ENCODE data around the gene MIDN. TPM values are rescaled to one million over a fixed set of nuclear protein-coding genes. Genes with fewer than 3 reads are reported as not detected.

Gene MIDN
- total RNA-seq, 2 experiments from 2014 or later = 29.3 to 29.6 TPM

DNA sequence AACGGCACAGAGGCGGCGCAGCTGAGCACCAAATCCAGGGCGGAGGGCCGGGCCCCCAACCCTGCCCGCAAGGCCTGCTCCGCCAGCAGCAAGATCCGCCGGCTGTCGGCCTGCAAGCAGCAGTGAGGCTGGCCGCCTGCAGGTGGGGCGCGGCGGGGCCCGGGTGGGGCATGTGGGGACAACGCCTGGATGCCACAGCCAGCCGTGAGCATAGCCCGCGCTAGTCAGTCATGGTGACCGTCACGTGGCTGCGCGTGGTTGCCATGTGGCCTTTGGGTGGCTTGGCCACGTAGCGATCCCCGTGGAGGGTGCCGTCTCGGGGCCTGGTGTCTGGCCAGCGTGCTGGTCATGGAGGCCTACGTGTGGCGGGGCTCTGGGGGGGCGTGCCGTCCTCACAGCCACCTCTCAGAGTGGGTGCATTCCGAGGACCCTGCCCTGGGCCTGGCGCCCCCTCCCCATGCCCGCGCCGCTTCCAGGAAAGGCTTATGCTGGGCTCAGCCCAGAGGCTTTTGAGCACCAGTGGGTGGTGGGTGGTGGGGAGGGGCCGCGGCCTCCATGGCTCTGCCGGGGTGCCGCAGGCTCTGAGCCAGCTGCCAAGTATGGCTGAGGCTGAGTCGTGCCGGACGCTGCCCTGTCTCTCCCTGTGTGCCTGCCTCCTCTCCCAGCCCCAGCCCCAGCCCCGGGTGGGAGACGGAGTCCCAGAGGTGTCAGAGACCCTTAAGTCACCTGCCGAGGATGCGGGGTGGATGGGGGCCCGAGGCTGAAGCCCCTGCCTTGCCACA is 21.7 kb upstream of the MIDN start:
- Mint-ChIP-seq H3K9me3 (no peaks in the 10 kb centered on the region), H3K27me3 (no peaks in the 10 kb centered on the region), H3K4me1 (no peaks in the 10 kb centered on the region), H3K36me3 (peaks cover 2% of the 10 kb centered on the region), H3K27ac (no peak overlapping the region), H3K4me3 (no peak overlapping the region)
- DNase-seq = no peak

DNA sequence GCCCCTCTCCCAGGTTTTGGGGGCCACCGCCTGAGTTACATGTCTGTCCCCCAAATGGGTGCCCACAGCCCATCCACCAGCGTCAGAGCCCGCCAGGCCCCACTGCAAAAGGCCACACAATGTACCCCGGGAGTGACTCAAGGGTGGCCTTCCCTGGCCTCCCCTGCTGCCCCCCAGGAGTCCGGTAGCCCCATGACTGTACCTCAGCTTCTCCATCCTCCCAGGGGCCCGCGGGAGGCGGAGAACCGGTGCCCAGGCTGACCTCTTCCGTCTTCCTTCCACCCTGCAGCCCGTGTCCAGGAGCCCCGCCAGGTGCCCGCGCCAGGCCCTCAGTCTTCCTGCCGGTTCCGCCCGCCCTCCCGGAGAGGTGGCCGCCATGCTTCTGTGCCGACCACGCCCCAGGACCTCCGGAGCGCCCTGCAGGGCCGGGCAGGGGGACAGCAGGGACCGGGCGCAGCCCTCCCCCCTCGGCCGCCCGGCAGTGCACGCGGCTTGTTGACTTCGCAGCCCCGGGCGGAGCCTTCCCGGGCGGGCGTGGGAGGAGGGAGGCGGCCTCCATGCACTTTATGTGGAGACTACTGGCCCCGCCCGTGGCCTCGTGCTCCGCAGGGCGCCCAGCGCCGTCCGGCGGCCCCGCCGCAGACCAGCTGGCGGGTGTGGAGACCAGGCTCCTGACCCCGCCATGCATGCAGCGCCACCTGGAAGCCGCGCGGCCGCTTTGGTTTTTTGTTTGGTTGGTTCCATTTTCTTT is 20.9 kb upstream of the MIDN start:
- DNase-seq = no peak
- H3K36me3 Mint-ChIP-seq = peaks cover 2% of the 10 kb centered on the region
- H3K4me1 Mint-ChIP-seq = no peaks in the 10 kb centered on the region
- no peak overlapping the region for H3K27ac Mint-ChIP-seq
- H3K27me3 Mint-ChIP-seq = no peaks in the 10 kb centered on the region
- H3K9me3 Mint-ChIP-seq = no peaks in the 10 kb centered on the region
- H3K4me3 Mint-ChIP-seq = no peak overlapping the region

DNA sequence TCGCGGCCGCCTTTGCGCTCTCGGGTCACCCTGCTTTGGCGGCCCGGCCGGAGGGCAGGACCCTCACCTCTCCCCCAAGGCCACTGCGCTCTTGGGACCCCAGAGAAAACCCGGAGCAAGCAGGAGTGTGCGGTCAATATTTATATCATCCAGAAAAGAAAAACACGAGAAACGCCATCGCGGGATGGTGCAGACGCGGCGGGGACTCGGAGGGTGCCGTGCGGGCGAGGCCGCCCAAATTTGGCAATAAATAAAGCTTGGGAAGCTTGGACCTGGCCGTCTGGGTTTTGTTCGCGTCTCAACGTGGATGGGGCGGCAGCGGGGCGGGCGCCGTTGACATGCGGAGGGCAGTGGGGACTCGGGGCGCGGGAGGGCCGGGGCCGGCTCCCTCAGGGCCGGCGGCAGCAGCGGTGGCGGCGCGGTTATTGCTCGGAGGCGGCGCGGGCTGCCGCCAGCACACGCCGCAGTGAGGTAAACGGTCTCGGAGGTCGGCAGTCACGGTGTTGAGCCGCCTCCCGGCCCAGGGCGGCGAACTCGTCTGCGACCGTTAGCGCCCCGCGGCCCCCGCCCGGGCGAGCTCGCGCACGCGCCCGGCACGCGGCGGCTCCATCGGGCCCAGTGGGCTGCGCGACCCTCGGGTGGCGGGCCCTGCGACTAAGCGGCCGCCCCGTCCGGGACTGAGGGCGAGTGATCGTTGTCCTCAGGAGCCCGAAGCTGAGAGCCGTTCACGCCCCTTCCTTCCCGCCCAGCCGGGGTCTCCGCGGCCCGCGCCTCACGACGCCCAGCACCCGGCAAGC is 20.0 kb upstream of the MIDN start:
- Mint-ChIP-seq H3K36me3 (peaks cover 2% of the 10 kb centered on the region), H3K27ac (no peak overlapping the region), H3K9me3 (no peaks in the 10 kb centered on the region), H3K4me3 (no peak overlapping the region), H3K27me3 (no peaks in the 10 kb centered on the region), H3K4me1 (no peaks in the 10 kb centered on the region)
- DNase-seq = no peak

DNA sequence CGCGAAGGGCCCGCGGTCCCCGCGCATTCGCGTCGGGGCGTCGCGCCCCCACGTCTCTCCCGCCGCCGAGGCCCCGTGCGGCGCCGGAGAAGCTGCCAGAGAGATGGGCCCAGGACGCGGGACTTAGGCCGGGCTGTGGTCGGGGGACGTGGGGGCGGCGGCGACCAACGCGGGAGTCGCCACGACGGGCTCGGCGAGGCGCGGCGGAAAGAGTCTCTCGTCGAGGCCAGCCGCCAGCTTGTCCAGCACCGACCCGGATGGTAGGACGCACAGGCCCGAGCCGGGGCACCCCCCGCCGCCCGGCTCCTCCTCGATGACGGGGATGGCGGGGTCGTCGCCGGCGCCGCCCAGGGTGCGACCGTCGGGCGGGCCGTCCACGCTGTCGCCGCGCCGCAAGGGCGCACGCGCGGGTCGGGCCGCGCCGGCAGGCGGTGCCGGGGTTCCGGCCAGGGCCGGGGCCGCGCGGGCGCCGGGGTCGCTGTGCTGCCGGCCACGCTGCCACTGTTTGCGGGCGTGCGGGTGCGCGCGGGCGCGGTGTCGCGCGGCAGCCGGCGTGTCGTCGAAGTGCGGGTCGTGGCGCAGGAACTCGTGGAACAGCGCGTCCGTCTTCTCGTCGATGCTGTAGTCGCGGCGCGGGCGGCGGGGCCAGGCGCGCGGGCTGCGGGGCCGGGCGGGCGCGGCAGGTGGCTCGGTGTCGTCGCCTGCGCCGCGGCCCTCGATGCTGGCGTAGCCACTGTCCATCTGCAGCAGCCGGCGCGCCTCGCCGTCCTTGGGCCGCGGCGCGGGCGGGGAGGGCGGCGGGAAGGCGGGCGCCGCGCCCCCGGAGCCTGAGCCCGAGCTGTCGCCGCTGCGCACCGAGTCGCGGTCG is 19.1 kb upstream of the MIDN start:
- H3K4me3 Mint-ChIP-seq = no peak overlapping the region
- H3K4me1 Mint-ChIP-seq = no peaks in the 10 kb centered on the region
- H3K27ac Mint-ChIP-seq = no peak overlapping the region
- no peaks in the 10 kb centered on the region for H3K9me3 Mint-ChIP-seq
- no peaks in the 10 kb centered on the region for H3K27me3 Mint-ChIP-seq
- no peak for DNase-seq
- peaks cover 2% of the 10 kb centered on the region for H3K36me3 Mint-ChIP-seq

DNA sequence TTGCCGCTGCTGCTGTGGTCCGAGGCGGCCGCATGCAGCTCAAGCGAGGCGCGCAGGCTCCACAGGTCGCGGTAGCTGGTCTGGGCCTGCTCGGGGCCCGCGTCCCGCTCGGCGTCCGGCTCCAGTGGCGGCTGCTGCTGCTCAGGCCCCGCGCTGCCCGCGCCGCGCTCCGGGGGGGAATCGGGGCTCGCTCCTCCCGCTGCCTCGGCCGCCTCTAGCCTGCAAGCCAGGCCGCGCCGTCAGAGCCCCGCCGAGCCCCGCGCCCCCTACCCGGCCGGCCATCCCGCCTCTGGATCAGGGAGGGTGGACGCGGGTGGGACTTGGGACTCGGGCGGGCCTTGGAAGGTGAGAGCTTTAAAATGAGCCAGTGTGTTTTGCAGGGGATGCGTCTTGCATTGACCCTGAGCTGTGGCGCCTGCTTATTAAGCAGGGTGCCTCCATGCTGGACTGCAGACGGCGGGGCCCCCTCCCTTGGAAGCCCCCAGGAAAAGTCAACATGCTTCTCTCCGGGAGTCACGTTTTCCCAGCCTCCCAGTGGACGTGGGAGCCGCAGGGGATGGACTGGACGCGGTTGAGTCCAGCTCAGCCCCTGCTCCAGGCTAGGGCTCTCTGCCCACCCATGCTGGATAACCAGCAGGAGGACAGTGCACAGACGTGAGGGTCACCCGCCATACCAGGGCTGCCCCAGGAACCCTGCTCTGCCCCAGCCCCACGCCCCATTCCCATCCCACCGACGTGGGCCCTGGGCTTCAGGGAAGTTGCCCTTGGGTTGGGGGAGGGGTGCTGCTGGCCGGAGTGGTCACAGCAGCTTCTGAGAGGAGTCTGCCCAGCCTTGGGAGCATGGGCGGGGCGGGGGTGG is 18.2 kb upstream of the MIDN start:
- Mint-ChIP-seq H3K4me3 (no peak overlapping the region), H3K4me1 (no peaks in the 10 kb centered on the region), H3K36me3 (peaks cover 2% of the 10 kb centered on the region), H3K9me3 (no peaks in the 10 kb centered on the region), H3K27me3 (no peaks in the 10 kb centered on the region), H3K27ac (no peak overlapping the region)
- no peak for DNase-seq

DNA sequence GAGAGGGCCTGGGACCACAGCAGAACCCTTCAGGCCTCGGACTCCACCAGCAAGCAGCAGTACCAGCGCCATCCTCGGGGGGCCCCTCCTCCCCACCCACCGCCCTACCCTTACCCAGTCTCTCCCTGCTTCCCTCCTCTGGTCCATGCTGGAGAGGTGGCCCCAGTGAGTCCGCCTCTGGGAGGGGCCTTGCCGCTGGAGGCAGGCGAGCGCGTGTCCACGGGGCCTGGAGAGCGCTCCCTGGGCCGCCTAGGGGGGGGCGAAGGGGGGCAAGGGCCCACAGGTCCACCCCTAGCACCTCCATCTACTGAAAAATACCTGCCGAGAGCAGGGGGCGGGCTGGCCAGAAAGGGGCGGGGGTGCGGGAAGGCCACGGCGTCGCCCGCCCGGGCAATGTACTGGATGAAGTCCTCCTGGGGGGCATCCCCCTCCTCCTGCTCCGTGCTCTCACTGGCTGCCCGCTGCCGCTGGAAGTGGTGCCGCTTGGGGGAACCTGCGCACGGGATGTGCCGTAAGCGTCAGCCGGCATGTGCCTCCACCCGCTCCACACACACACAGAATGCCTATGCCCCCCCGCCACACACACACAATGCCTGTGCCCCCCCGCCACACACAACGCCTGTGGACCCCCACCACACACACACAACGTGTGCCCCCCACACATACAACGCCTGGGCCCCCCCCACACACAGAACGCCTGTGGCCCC is 17.4 kb upstream of the MIDN start:
- no peak overlapping the region for H3K27ac Mint-ChIP-seq
- no peak overlapping the region for H3K4me3 Mint-ChIP-seq
- H3K4me1 Mint-ChIP-seq = no peaks in the 10 kb centered on the region
- H3K36me3 Mint-ChIP-seq = peaks cover 2% of the 10 kb centered on the region
- H3K27me3 Mint-ChIP-seq = no peaks in the 10 kb centered on the region
- H3K9me3 Mint-ChIP-seq = no peaks in the 10 kb centered on the region
- no peak for DNase-seq

DNA sequence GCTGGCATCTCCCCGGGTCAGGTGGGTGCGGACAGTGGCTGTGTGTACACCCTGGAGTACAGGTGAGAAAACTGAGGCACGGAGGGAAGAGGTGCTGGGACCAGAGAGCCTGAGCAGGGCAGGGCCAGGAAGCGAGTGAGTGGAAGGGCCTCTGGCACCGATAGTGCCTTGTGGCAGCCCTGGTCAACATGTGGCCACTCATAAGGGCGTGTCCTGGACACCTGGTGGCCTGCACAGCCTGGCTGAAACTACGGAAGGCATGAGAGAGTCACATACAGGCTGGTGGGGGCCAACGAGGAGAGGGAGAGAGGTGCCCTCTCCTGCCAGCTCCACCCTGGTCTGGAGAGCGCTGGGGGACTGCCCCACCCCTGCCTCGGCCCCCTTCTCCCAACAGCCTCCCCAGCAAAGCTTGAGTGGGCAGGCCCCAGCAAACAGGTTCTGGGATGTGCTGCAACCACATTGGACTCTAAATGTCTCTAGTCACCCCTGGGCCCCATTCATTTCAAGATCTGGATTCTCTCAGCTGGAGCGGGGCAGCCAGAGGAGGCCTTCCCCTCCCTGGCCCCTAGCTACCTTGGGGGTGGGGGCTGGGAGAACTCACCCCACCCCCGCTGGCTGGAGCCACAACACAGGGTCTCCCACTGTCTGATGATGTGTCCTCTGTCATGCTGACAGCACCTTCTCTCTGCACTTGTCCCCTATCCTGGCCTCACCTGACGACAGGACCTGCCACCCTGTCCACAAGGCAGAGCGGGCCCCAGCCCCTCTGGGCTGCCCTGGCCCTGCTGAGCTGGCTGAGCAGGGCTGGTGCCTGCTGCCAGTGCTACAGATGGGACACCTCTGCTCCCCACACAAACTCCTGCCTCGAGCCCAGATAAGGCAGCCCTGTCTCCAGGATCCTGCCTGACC is 16.4 kb upstream of the MIDN start:
- Mint-ChIP-seq H3K27ac (no peak overlapping the region), H3K27me3 (no peaks in the 10 kb centered on the region), H3K4me1 (no peaks in the 10 kb centered on the region), H3K9me3 (no peaks in the 10 kb centered on the region), H3K36me3 (peaks cover 2% of the 10 kb centered on the region), H3K4me3 (no peak overlapping the region)
- no peak for DNase-seq

DNA sequence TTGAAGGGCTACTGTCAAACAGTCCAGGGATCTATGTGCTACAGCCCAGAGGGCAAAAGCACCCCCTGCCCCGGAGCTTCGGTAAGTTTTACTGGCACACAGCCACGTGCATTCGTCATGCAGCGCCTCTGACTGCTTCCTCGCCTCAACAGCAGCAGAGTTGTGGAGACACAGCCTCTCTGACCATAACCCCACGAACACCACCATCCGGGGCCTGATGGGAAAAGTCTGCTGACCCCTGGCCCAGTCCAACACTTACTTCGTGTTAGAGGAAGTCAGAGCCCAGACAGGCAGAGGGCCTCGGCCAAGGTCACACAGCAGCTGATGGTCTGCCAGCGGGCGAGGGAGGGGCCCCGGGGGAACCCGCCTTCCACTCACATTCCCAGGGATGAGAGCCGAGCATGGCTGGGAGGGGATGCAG is 15.7 kb upstream of the MIDN start:
- H3K27me3 Mint-ChIP-seq = no peaks in the 10 kb centered on the region

DNA sequence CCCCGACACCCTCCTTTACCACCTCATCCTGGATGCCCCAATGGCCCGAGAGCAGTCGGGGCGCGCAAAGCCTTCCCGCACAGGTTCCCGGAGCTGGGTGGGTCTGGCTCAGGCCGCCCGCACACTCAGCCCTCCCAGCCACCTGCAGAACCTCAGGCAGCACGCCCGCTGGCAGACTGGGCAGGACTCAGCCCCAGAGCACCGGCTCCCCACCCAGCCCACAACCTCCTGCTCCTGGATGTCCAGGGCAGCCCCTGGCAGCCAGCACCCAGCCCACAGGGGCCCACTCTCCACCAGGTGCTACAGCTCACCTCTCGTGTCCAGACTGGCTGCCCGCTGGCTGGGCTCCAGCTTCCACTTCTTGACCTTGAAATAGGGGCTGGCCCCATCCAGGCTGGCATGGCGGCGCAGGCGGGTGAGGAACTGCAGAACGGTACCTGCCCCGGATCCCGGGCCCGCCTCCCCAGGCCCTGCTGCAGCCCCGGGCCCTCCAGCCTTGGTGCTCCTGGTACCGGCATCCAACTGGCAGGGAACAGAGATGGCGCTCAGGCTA is 15.2 kb upstream of the MIDN start:
- Mint-ChIP-seq H3K4me3 (no peak overlapping the region), H3K9me3 (no peaks in the 10 kb centered on the region), H3K36me3 (peaks cover under 1% of the 10 kb centered on the region), H3K4me1 (no peaks in the 10 kb centered on the region), H3K27me3 (peaks cover under 1% of the 10 kb centered on the region), H3K27ac (no peak overlapping the region)
- no peak for DNase-seq

More for the DNA sequence above, 15.7 kb upstream of the MIDN start:
- H3K9me3 Mint-ChIP-seq = no peaks in the 10 kb centered on the region
- H3K27ac Mint-ChIP-seq = no peak overlapping the region
- H3K4me1 Mint-ChIP-seq = no peaks in the 10 kb centered on the region
- no peak for DNase-seq
- H3K36me3 Mint-ChIP-seq = peaks cover 2% of the 10 kb centered on the region
- H3K4me3 Mint-ChIP-seq = no peak overlapping the region

DNA sequence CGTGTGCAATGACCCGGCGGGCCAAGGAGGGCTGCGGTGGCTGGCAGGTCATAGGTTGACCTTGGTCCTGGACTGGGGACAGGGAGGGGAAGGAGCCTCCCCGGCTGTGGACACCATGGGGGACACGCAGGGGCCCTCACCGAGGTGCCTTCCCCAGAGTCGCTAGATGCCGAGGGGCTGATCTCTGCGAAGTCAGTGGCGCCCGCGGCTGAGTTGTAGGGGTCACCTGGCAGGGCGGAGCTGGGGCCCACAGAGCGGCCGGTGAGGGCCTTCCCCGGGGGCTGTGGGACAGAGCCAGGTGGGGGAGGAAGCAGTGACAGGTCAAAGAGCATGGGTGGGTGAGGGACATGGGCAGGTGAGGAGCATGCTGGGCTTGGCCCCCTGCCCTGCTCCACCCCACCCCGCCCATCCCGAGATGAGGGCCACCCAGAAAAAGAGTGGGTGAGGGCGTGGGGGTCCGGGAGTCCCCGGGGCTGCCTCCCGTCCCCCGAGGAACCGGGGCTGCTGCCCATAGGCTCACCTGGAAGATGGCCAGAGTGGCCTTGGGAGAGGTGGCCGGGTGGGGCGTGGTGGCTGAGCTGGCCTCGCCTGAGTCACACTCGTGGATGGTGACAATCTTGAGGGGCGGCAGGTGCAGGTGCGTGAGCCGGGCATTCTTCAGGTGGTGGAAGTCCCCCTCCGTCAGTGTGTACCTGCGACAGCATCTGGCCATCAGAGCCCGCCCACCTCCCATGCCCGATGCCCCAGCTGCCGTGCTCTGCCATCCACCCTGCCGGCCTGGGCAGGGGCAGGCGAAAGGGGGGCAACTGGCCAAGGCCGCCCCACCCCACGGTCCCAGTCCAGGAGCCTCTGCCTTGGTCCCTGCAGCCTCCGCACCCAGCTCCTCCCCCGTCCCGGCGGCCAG is 14.1 kb upstream of the MIDN start:
- Mint-ChIP-seq H3K9me3 (no peaks in the 10 kb centered on the region), H3K27ac (no peak overlapping the region), H3K36me3 (no peaks in the 10 kb centered on the region)

DNA sequence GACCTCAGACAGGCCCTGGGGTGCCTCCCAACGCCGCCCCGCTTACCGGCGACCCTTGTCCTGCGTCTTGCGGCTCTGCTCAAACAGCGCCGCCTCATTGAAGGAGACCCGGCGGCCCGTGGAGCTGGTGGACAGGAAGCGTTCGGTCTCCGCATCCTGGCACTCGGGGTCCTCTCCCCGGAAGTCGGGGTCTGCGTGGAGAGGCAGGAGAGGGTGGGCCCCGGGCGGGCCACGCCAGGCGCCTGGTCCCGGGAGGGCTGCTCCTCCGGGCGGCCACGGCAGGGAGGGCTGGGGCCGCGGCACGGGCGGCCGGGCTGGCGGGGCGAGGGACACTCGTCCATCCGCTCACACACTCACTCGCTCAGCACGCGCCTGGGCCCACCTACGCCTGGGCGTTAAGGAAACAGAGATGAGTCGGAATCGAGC is 13.4 kb upstream of the MIDN start:
- DNase-seq = no peak
- Mint-ChIP-seq H3K9me3 (no peaks in the 10 kb centered on the region), H3K36me3 (no peaks in the 10 kb centered on the region), H3K27me3 (peaks cover 6% of the 10 kb centered on the region), H3K27ac (no peak overlapping the region), H3K4me3 (no peak overlapping the region), H3K4me1 (peaks cover 11% of the 10 kb centered on the region)

More for the DNA sequence above, 14.1 kb upstream of the MIDN start:
- DNase-seq = no peak
- Mint-ChIP-seq H3K27me3 (peaks cover 6% of the 10 kb centered on the region), H3K4me3 (no peak overlapping the region), H3K4me1 (peaks cover 10% of the 10 kb centered on the region)
